GM21529 (cell line): ENCODE measurements around the gene SFSWAP.
"Not testable (repeated sequence)": the region's sequence is repeated elsewhere in the genome, so short reads cannot be mapped to it uniquely, and the experiment has no call there.

Experiments
- ATAC-seq: cut with Tn5 transposase; IDR thresholded peaks from one replicate; pipeline ENCODE4 v1.9.1; 2021; ENCODE audit not compliant: unreplicated experiment

SFSWAP gene

DNA sequence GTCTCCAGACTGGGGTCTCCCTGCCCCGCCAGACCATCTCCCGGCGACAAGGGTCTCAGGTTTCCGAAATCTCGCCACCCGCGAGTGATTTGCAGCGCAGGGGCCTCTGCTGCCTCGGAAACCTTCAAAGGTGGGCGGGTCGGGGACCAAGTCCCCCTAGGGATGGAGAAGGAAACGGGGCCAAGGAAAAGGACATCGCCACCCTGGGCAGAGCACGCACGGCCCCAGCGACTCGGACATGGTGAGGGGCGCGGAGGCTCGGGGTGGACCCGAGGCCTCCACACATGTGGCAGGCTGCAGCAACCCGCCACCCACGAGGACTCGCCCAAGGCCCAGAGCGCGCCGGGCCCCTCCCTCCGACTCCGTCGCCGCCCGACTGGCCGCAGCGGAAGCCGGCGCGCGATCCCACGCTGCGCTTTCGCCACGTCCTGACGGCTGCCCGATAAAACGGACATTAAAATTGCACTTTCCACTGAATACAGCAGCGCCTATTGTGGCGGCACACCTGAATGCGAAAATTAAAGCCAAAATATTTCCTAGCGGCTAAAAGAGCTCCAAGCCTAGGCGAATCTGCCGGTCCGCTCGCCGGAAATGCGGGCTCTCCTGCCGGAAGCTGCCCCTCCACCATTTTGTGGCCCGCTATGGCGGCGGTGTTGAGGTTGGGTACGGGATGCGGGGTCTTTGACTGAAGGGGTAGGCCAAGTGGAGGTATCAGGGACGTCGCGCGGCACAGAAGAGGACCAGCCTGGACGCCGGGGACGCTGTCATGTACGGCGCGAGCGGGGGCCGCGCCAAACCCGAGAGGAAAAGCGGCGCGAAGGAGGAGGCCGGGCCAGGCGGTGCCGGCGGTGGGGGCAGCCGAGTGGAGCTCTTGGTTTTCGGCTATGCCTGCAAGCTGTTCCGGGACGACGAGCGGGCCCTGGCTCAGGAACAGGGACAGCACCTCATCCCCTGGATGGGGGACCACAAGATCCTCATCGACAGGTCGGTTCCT, at the start of gene SFSWAP:
Gene SFSWAP, plus strand, starts transcription at position 627 of the 994 bp plus-strand sequence. Its CDS starts 140 bp downstream, at position 767.
- ATAC-seq: peak; percentile 93

DNA sequence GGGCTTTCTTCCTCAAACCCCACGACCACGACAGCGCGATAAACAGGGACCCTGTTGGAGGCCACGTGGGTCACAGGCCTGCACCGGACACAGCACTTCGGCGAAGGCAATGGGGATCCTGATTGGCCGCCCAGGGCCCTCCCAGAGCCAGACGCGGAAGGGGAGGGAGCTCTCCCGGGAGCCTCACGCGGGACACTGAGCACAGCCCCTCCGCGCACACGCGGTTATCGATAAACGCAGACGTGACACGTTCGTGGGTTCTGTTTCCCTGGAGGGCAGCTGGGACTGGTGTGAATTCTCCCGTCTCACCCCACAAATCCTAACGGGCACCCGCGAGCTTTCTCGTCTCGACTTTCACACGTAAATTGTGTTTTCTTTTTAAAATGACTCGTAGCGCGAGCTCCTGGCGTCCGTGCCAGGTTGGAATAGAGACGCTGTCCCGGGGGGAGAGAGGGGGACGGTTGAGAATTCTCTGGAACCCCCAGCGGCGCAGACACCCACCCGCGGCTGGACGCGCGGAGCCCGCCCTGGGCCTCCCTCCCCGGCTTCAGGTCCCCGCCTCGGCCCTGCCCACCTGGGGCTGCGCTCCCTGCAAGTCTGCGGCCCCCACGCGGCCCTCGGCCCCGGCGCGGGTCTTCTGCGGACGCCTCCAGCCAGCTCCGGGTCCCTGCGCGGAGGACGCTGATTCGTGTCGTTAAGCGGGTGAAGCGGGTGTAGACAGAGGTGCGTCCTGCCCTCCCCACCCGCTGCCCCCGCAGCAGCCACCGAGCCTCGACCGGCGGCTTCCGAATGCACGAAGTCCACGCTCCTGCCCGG, 49.5 kb upstream of the SFSWAP start:
- ATAC-seq: not testable (repeated sequence)

DNA sequence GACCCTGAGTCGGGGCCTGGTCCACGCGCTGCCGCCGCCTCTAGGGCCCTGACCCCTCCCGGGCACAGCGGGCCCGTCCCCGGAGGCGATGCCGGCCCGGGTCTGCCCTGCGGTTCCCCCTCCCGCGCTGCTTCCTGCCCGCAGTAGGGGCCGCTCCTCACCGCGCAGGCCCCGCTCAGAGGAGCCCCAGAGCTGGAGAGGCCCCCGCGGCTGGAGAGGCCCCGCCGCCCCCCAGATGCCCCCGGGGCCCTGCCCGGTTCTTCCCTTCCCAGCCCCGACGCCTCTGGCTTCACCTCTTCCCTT, 49.0 kb upstream of the SFSWAP start:
- ATAC-seq: not testable (repeated sequence)

GRCh38 chr12:131662346-131662745, 48.5 kb upstream of the SFSWAP start:
- ATAC-seq: not testable (repeated sequence)

GRCh38 chr12:131665666-131666065, 45.2 kb upstream of the SFSWAP start:
- ATAC-seq: not testable (repeated sequence)

DNA sequence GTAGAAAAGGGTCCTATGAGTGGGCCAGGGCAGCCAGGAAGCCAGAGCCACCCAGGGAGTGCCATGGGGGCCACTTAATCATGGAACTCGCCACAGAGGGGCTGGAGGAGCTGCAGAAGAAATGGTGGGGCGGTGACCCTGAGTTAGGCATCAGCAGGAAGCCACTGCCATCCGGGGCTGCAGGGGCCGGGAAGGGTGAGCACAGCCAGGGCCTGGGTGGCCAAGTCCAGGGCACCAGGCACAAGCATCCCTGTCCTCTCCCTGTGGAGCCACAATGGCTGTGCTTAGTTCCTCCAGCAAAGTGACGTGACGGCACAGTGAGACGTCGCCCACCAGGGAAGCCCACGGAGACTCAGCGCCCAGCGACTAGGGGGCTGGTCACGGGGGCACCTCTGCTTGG, 44.4 kb upstream of the SFSWAP start:
- ATAC-seq: not testable (repeated sequence)

- not testable (repeated sequence) for ATAC-seq
Observed at GRCh38 chr12:131666978-131667601, 43.8 kb upstream of the SFSWAP start.

- no peak for ATAC-seq
Observed at GRCh38 chr12:131671276-131671675, 39.6 kb upstream of the SFSWAP start.

DNA sequence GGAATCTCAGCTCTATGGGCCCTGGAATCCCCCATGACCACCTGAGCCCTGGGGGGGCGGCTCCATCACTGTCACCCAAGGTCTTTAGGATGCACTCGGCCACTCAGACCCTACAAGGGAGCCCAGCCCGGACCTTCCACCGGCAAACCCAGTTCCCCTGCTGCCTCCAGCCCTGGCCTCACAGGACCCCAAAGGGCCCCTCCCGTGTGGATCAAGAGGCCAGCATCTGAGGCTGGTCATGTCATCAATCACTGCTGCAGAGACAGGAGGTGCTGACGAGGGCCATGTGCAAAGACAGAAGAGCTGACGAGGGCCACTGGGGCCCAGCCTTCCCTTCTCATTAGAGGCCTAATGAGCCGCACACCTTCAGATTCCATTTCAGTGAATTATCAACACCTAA, 39.0 kb upstream of the SFSWAP start:
- no peak for ATAC-seq

DNA sequence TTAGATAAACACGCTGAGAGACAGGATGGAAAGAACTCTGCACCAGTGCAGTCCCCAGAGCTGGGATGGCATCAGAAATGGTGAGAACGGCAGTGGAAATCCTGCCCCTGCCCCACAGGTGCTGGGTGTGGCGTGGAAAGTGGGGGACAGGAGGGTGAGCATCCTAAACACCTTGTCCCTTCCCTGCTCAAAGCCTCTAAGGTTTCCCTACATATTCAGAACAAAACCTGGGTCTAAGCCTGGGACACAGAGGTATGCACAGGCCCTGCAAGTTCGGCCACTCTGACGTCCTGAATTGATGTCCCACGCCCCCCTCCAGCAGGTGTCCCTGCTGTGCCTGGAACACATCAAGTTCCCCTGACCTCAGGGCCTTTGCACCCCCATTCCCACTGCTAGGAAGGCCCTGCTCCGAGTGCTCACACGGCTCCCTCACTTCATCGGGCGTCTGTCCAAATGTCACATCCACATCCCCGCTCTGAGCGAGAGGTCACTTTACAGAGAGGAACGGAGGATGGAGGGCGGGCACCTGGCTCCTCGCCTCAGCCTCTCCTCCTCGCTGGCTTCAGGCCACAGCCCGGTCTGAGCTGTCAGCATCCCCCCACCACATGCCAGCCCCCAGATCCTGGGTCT, 38.5 kb upstream of the SFSWAP start:
- no peak for ATAC-seq

DNA sequence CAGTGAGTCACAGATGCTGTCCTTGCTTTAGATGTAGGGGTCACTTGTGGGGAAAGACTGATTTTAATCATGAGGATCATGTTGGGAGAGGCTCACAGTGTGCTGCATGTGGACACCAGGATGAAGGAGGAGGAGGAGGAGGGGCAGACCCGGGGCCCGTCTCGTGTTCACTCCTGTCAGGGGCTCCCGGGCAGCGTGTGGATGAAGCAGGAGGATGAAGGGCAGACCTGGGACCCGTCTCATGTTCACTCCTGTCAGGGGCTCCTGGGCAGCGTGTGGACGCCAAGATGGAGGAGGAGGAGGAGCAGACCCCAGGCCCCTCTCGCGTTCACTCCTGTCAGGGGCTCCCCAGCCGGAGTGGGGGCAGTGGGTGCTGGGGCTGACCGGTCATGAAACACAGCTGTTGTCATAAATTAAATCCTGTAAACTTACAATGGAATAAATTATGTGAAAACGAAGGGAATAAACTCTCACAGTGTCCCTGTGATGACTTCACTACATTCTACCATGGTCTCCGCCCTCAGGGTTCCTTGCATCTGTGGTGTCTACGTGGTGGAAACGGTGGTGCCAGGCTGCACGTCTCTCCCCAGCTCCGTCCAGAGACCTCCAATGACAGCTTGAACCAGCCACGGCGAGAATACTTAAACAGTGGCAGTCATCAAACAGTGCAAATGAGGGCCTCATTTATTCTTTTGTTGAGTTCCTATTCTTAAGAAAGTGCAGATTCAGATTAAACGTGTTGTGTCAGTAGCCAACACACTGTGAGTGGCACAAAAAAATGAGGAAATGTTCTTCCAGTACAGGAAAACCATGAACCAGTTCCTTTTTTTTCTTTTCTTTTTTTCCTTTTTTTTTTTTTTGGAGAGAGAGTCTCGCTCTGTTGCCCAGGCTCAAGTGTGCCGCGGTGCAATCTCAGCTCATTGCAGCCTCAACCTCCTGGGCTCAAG, 37.7 kb upstream of the SFSWAP start:
- ATAC-seq: no peak

DNA sequence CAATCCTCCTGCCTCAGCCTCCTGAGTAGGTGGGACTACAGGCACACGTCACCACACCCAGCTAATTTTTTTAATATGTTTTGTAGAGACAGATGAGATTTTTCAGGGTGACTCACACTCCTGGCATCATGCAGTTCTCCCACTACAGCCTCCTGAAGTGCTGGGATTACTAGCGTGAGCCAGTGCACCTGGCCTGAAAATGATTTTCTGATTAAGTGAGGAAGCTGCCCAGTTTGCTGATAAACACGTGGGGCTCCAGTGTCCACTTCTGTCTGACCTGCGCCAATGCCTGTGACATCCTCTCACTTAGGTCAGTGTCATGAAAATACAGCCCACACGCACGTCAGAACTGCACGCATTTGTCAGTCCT, 37.0 kb upstream of the SFSWAP start:
- ATAC-seq: no peak

DNA sequence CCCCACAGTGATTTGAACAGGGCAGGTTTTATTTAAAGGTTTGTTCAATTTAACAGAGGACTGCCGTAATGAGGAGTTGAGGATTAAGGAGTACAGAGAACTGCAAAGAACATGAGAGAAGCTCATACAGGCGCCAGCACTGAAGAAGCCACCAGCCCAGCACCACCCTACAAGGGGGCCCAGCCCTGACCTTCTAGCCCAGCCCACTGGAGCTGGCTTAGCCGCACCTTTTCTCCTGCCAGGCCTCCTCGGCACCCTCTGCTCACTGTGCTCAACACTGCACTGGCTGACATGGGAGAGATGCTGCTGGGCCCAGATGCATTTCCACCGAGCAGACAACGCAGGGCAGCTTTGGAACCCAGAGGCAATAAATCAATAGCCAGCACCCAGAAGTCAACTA, 36.5 kb upstream of the SFSWAP start:
- ATAC-seq: no peak

GRCh38 chr12:131675126-131676080, 35.5 kb upstream of the SFSWAP start:
- ATAC-seq: no peak

DNA sequence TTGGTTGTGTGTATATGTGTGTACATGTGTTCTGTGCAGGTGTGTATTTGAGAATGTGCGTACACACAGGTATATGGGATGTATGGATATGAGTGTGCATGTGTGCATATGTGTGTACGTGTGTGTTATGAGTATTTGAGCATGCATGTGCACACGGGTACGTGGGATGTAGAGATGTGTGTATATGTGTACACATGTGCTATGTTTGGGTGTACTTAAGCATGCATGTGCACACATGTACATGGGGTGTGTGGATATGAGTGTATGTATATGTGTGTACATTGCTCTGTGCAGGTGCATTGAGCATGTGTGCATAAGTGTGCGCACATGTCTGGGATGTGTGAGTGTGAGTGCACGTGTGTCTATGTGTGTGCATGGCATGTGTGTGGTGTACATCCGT, 34.3 kb upstream of the SFSWAP start:
- no peak for ATAC-seq

- ATAC-seq: not testable (repeated sequence)
Observed at GRCh38 chr12:131677067-131677466, 33.8 kb upstream of the SFSWAP start.

DNA sequence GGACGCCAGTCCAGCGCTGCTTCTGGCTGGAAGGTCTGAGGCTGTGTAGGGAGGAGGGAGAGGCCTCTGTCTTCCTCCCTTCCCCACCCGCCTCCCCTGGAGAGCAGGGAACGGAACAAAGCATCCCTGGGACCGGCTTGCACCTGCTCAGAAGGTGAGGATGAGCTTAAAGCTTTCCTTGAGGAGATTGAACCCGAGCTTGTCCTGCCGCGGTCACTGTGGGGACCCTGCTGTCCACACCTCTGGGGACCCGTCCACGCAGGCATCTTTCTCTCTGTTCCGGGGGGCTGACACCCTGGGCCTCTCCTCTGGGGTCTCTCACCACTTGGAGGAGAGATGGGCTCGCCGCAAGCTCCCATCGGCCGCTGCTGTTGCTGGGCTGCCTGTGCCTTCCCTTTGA, 33.2 kb upstream of the SFSWAP start:
- ATAC-seq: no peak

- not testable (repeated sequence) for ATAC-seq
Observed at GRCh38 chr12:131678389-131679181, 32.3 kb upstream of the SFSWAP start.
